PC-3 (cell line): Measurements from ENCODE around the gene CCDC92. TPM values are rescaled to one million over a fixed set of nuclear protein-coding genes. Genes with fewer than 3 reads are reported as not detected.

ENCODE experiments used
- ATAC-seq: fragments of 200-7000 bp; cut with Tn5 transposase; 2 replicates; pipeline ENCODE4 v1.9.1; 2020; ENCODE audit warnings: mild to moderate bottlenecking, moderate library complexity
- BruUV-seq: library from RNA; stranded (reverse); fragments of 400-500 nt; replicated peaks from 2 replicates; lab custom pipeline; 2021; lab: Mats Ljungman, UMichigan
- CTCF ChIA-PET: fragments of 300-600 bp; sonication (Branson Sonifier 250); formaldehyde crosslinking; loops from one replicate; lab custom pipeline; 2022; ENCODE audit warnings: antibody characterized with exemption; lab: Charles Lee
- POLR2A ChIA-PET: fragments of 300-600 bp; sonication (Branson Sonifier 250); formaldehyde crosslinking; loops from one replicate; lab custom pipeline; 2022; ENCODE audit warnings: antibody characterized with exemption; ENCODE audit not compliant: unreplicated experiment; lab: Charles Lee
- DNase-seq: peaks from one replicate; pipeline ENCODE4 v3.0.0-alpha.2; 2015
- H2AFZ ChIP-seq: fragments of 300-600 bp; sonication (generic); 2 replicates; pipeline ENCODE4 v1.6.0; 2016; ENCODE audit warnings: antibody characterized with exemption, low read length
- H3F3A ChIP-seq: fragments of 300-600 bp; sonication (generic); one replicate; pipeline ENCODE4 v1.6.0; 2017; ENCODE audit warnings: antibody characterized with exemption, low read length, control low read depth, mild to moderate bottlenecking; ENCODE audit not compliant: unreplicated experiment
- H3K27ac ChIP-seq: fragments of 300-600 bp; sonication (generic); 2 replicates; pipeline ENCODE4 v1.5.1; 2016; ENCODE audit warnings: mild to moderate bottlenecking, low read length
- H3K27me3 ChIP-seq: fragments of 300-600 bp; sonication (generic); 2 replicates; pipeline ENCODE4 v1.6.1; 2016; ENCODE audit warnings: low read length, mixed read lengths
- H3K36me3 ChIP-seq: fragments of 300-600 bp; sonication (generic); 2 replicates; pipeline ENCODE4 v1.6.1; 2016; ENCODE audit warnings: low read depth, mixed run types, low read length, mixed read lengths
- H3K4me1 ChIP-seq: fragments of 300-600 bp; sonication (generic); 2 replicates; pipeline ENCODE4 v1.5.1; 2016; ENCODE audit warnings: low read length; ENCODE audit not compliant: insufficient read depth
- H3K4me2 ChIP-seq: fragments of 300-600 bp; sonication (generic); 2 replicates; pipeline ENCODE4 v1.6.0; 2016; ENCODE audit warnings: low read length
- H3K4me3 ChIP-seq: fragments of 300-600 bp; sonication (generic); 2 replicates; pipeline ENCODE4 v1.5.1; 2016; ENCODE audit warnings: mild to moderate bottlenecking, low read length, mixed read lengths
- H3K79me2 ChIP-seq: fragments of 300-600 bp; sonication (generic); 2 replicates; pipeline ENCODE4 v1.6.1; 2017; ENCODE audit warnings: low read length, mixed read lengths
- H3K9ac ChIP-seq: fragments of 300-600 bp; sonication (generic); 2 replicates; pipeline ENCODE4 v1.6.0; 2016; ENCODE audit warnings: mild to moderate bottlenecking, low read length
- H3K9me2 ChIP-seq: fragments of 300-600 bp; sonication (generic); replicated peaks from 2 replicates; pipeline ENCODE4 v1.6.1; 2016; ENCODE audit warnings: mixed run types, low read length, mixed read lengths
- H3K9me3 ChIP-seq: fragments of 300-600 bp; sonication (generic); 2 replicates; pipeline ENCODE4 v1.6.1; 2016; ENCODE audit warnings: low read length, mixed read lengths
- H4K20me1 ChIP-seq: fragments of 300-600 bp; sonication (generic); 2 replicates; pipeline ENCODE4 v1.6.1; 2016; ENCODE audit warnings: low read length, mixed read lengths
- EZH2 ChIP-seq: fragments of 300-600 bp; sonication (generic); IDR thresholded peaks from one replicate; pipeline ENCODE4 v1.6.1; 2017; ENCODE audit warnings: antibody characterized with exemption, mild to moderate bottlenecking, low read length; ENCODE audit not compliant: unreplicated experiment
- EZH2phosphoT487 ChIP-seq: fragments of 300-600 bp; sonication (generic); IDR thresholded peaks from 2 replicates; pipeline ENCODE4 v1.6.1; 2018; ENCODE audit warnings: mild to moderate bottlenecking, antibody characterized with exemption, low read length, borderline replicate concordance
- intact Hi-C: fragments of 100-400 bp; cut with micrococcal nuclease; formaldehyde crosslinking; loops from 2 replicates; pipeline ENCODE4 v1.9.0; 2023
- total RNA-seq: library from RNA; depleted of rRNA; stranded (reverse); fragments of >200 nt; gene quantifications from 2 replicates; pipeline ENCODE4 v1.2.3, GENCODE V29; 2014; rRNA removed
- TF ChIP-seq, protein P1 (sequence below): fragments of 300-600 bp; sonication (generic); conservative IDR thresholded peaks from 2 replicates; pipeline ENCODE4 v1.5.1; 2017; ENCODE audit warnings: antibody characterized with exemption, low read depth, mild to moderate bottlenecking, low read length

CCDC92 gene
- total RNA-seq, 1 experiment from 2014 or later = 9.6 TPM

DNA sequence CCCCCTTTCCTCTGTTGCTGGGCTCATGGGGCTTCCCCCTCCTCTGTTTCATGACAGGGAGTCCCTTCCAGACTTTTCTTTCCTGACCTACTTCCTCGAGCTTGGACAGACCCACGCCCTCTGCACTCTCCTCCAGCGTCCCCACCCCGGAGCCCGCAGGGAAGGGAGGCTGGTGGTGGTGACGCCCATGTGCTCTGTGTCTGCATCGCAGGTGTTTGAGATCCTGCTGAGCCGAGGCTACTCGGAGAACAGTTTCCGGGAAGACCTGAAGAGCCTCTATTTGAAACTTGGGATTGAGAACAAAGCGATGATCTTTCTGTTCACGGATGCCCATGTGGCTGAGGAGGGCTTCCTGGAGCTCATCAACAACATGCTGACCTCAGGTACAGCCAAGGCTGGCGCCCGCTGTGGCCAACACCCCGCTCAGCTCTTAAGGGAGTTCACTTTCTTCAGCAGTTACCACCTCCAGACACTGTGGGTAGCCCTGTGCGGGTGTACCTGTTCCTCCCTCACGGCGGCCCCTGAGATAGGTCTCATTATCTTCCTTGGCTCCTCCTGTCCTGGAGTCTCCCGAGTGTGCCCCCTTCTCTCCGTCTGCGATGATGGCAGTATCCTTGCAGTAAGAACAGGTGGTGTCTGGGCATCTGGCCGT, 85.6 kb downstream of the CCDC92 start:
- Histone ChIP-seq H3K9ac (no peak overlapping the region), H3K27ac (no peak overlapping the region), H3K4me1 (no peaks in the 10 kb centered on the region), H3F3A (no peaks in the 10 kb centered on the region), H3K27me3 (peaks cover 68% of the 10 kb centered on the region), H3K79me2 (no peaks in the 10 kb centered on the region), H3K9me2 (no peaks in the 10 kb centered on the region), H3K4me3 (no peak overlapping the region), H2AFZ (no peak overlapping the region), H3K9me3 (no peaks in the 10 kb centered on the region), H3K36me3 (no peaks in the 10 kb centered on the region), H4K20me1 (no peaks in the 10 kb centered on the region), H3K4me2 (no peak overlapping the region)
- intact Hi-C loops = no loop called here
- DNase-seq (no peak), ATAC-seq (no peak; the same call in 1 of the 2 replicates)
- TF ChIP-seq, protein P1, sequence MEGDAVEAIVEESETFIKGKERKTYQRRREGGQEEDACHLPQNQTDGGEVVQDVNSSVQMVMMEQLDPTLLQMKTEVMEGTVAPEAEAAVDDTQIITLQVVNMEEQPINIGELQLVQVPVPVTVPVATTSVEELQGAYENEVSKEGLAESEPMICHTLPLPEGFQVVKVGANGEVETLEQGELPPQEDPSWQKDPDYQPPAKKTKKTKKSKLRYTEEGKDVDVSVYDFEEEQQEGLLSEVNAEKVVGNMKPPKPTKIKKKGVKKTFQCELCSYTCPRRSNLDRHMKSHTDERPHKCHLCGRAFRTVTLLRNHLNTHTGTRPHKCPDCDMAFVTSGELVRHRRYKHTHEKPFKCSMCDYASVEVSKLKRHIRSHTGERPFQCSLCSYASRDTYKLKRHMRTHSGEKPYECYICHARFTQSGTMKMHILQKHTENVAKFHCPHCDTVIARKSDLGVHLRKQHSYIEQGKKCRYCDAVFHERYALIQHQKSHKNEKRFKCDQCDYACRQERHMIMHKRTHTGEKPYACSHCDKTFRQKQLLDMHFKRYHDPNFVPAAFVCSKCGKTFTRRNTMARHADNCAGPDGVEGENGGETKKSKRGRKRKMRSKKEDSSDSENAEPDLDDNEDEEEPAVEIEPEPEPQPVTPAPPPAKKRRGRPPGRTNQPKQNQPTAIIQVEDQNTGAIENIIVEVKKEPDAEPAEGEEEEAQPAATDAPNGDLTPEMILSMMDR = no peak
- TF ChIP-seq EZH2 (no peak), EZH2phosphoT487 (no peak)
- ChIA-PET POLR2A (no interaction called here), CTCF (no interaction called here)
- no TSS peak for BruUV-seq

DNA sequence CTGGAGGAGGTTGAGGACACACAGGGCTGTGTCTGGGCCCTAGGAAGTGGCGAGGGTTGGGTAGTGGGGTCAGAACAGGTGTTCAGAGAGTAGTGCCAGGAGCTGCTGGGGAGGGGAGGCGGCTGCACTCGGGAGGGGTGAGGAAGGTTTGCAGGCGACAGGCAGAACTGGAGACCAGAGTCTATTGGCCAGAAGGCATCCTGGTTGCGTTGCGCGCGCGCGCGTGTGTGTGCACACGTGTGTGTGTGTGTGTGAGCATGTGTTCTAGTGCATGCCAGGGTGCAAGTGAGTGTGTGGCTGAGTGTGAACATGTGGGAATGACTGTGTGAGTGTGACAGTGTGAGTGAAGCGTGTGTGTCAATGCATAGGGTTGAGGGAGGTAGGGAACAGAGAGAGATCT, 86.4 kb downstream of the CCDC92 start:
- DNase-seq (no peak), ATAC-seq (no peak)
- H3K27me3 ChIP-seq = peaks cover 74% of the 10 kb centered on the region
- no peaks in the 10 kb centered on the region for H3K4me1 ChIP-seq
- H3K4me3 ChIP-seq = no peak overlapping the region
- no peak overlapping the region for H3K9ac ChIP-seq
- intact Hi-C loops = no loop called here
- TF ChIP-seq EZH2 (no peak), EZH2phosphoT487 (no peak)
- TF ChIP-seq, protein P1 = no peak
- no peak overlapping the region for H3K27ac ChIP-seq
- H3K36me3 ChIP-seq = no peaks in the 10 kb centered on the region
- CTCF ChIA-PET = no interaction called here
- H3F3A ChIP-seq = no peaks in the 10 kb centered on the region
- H3K4me2 ChIP-seq = no peak overlapping the region
- no peaks in the 10 kb centered on the region for H3K9me2 ChIP-seq
- H4K20me1 ChIP-seq = no peaks in the 10 kb centered on the region
- H2AFZ ChIP-seq = no peak overlapping the region
- no TSS peak for BruUV-seq
- no peaks in the 10 kb centered on the region for H3K9me3 ChIP-seq
- no peaks in the 10 kb centered on the region for H3K79me2 ChIP-seq
- POLR2A ChIA-PET = no interaction called here

Other genes starting within 250 kb of the CCDC92 start
- gene DNAH10, start 210.5 kb downstream of the CCDC92 start, total RNA-seq = 0.15 and 0.17 TPM in 2 replicates
- gene ZNF664, start 384 bp upstream of the CCDC92 start, total RNA-seq = 80.8 and 86.9 TPM in 2 replicates